Ascending aorta (tissue), 2 donors: ENCODE results near the gene MBD3. TPM values are rescaled to one million over a fixed set of nuclear protein-coding genes. Genes with fewer than 3 reads are reported as not detected.

Source experiments
- DNase-seq, 2 donors: peaks; one replicate each; pipeline ENCODE4 v3.0.0-alpha.2; 2019; ENCODE audit warnings: low spot score in 2 of 2
- H3K27ac ChIP-seq, 2 donors: fragments of 200-600 bp; sonication (generic); one replicate each; pipeline ENCODE4 v1.5.1; 2016 to 2017; ENCODE audit warnings: mild to moderate bottlenecking in 1 of 2
- H3K27me3 ChIP-seq: fragments of 200-600 bp; sonication (generic); one replicate; pipeline ENCODE4 v1.5.1; 2017
- H3K36me3 ChIP-seq, 2 donors: fragments of 200-600 bp; sonication (generic); one replicate each; pipeline ENCODE4 v1.5.1; 2016
- H3K4me1 ChIP-seq, 2 donors: fragments of 200-600 bp; sonication (generic); one replicate each; pipeline ENCODE4 v1.5.1; 2016 to 2017; ENCODE audit warnings: mild to moderate bottlenecking in 1 of 2
- H3K4me3 ChIP-seq, 2 donors: fragments of 200-600 bp; sonication (generic); one replicate each; pipeline ENCODE4 v1.5.1; 2016 to 2017; ENCODE audit warnings: mild to moderate bottlenecking in 1 of 2
- H3K9me3 ChIP-seq, 2 donors: fragments of 200-600 bp; sonication (generic); one replicate each; pipeline ENCODE4 v1.5.1; 2016
- intact Hi-C: fragments of 100-400 bp; cut with DNase I; formaldehyde crosslinking; loops from one replicate; pipeline ENCODE4 v1.15.1; 2023
- total RNA-seq: library from RNA; depleted of rRNA; stranded (reverse); fragments of >200 nt; gene quantifications from one replicate; pipeline ENCODE4 v1.1.0, GENCODE V29; 2016
- TF ChIP-seq, protein P1 (sequence below), 3 experiments: fragments of 200-600 bp in 2 of 3; fragments of 450-650 bp in 1 of 3; sonication (generic) in 2 of 3; IDR thresholded peaks; one replicate each; pipeline ENCODE4 v1.5.1; 2016 to 2019; ENCODE audit warnings: antibody characterized with exemption in 3 of 3, mild to moderate bottlenecking in 1 of 3, moderate library complexity in 1 of 3

The MBD3 gene
- total RNA-seq, 1 donor from 2014 or later: 143 TPM

DNA sequence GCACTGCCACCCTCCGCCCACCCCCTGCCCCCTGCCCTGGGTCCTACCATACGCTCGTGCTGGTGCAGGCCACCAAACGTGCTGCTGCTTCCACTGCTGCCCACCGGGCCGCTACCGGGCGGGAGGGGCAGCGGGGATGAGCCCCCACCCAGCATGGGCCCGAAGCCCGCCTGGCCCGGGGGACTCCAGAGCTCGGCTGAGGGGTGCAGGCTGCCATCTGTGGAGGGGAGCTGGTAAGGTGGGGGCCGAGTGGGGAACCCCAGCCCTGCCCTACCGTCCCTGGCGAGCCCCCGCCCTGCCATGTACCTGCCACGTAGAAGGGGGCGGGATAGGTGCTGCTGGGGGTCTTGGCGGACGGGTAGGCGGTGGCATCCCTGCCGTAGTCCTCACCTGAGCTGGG, 29.3 kb upstream of the MBD3 start:
- DNase-seq: no peak
- Histone ChIP-seq H3K4me1 (no peaks in the 10 kb centered on the region), H3K27ac (no peak overlapping the region), H3K27me3 (no peaks in the 10 kb centered on the region), H3K4me3 (no peak overlapping the region), H3K36me3 (peaks cover 32 to 60% of the 10 kb centered on the region in 2 donors), H3K9me3 (no peaks in the 10 kb centered on the region)
- intact Hi-C loops: no loop called here
- TF ChIP-seq, protein P1, sequence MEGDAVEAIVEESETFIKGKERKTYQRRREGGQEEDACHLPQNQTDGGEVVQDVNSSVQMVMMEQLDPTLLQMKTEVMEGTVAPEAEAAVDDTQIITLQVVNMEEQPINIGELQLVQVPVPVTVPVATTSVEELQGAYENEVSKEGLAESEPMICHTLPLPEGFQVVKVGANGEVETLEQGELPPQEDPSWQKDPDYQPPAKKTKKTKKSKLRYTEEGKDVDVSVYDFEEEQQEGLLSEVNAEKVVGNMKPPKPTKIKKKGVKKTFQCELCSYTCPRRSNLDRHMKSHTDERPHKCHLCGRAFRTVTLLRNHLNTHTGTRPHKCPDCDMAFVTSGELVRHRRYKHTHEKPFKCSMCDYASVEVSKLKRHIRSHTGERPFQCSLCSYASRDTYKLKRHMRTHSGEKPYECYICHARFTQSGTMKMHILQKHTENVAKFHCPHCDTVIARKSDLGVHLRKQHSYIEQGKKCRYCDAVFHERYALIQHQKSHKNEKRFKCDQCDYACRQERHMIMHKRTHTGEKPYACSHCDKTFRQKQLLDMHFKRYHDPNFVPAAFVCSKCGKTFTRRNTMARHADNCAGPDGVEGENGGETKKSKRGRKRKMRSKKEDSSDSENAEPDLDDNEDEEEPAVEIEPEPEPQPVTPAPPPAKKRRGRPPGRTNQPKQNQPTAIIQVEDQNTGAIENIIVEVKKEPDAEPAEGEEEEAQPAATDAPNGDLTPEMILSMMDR (IDR thresholded peaks at IDR 0.05): no peak

DNA sequence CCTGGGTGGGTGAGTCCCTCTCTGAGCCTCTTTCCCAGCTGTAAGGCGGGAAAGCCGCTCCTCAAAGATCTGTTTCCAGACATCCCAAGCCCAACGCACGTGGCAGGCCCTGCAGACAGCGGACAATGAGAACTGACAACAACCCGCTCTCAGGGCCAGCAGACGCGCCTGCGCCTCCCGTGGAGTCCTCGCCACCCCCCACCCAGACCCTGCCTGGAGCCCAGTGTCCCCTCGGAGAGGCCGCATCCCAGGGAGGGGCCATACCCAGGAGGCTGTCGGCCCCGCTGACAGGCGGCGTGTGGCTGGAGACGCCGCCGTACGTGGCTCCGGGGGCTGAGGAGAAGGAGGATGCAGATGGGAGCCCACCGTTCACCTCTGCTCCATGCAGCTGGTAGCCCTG, 28.9 kb upstream of the MBD3 start:
- TF ChIP-seq, protein P1 (IDR thresholded peaks at IDR 0.05): no peak
- DNase-seq: no peak
- intact Hi-C loops: no loop called here
- no peaks in the 10 kb centered on the region for H3K4me1 ChIP-seq
- H3K27ac ChIP-seq: no peak overlapping the region
- no peak overlapping the region for H3K4me3 ChIP-seq
- no peaks in the 10 kb centered on the region for H3K27me3 ChIP-seq
- no peaks in the 10 kb centered on the region for H3K9me3 ChIP-seq
- peaks cover 32 to 61% of the 10 kb centered on the region in 2 donors for H3K36me3 ChIP-seq

DNA sequence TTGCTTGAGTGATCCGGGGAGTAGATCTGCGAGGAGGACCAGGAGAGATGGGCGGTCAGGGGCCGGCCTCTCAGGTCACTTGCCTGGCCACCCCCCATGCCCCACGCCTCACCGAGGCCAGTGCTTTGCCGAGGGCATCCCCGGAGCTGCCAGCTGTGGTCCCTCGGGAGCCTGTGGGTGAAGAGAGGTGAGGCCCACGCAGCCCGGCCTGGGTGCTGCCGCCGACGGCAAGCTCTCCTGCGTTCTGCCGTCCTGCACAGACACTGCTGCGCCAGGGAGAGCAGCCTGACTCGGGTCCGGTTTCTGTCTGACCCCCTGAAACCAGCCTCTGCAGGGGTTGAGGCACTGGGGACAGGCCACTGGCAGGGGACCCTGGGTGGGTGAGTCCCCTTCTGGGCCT, 28.4 kb upstream of the MBD3 start:
- no peak overlapping the region for H3K4me3 ChIP-seq
- H3K4me1 ChIP-seq: no peaks in the 10 kb centered on the region
- no peak for DNase-seq
- H3K27ac ChIP-seq: no peak overlapping the region
- H3K27me3 ChIP-seq: no peaks in the 10 kb centered on the region
- peaks cover 32 to 63% of the 10 kb centered on the region in 2 donors for H3K36me3 ChIP-seq
- TF ChIP-seq, protein P1 (IDR thresholded peaks at IDR 0.05): no peak
- H3K9me3 ChIP-seq: no peaks in the 10 kb centered on the region
- intact Hi-C loops: no loop called here

DNA sequence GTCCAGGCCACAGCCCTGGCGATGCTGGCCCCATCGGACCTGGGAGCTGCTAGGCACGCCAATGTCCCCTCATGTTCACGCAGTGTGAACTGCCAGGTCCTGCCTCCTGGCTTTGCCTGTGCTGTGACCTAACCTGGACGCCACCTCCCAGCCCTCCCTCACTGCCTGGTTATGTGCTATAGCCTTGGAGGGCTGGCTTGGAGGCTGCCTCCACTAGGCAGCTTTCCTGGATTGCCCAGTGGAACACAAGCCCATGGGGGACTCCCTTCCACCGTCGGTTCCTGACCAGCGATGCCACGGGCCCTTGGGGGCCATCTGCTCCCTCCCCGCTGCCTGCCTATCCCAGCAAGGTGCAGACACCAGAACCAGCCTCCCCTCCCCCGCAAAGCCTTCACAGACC, 27.8 kb upstream of the MBD3 start:
- H3K4me3 ChIP-seq: no peak overlapping the region
- DNase-seq: no peak
- peaks cover 31 to 63% of the 10 kb centered on the region in 2 donors for H3K36me3 ChIP-seq
- intact Hi-C loops: no loop called here
- TF ChIP-seq, protein P1 (IDR thresholded peaks at IDR 0.05): no peak
- H3K27me3 ChIP-seq: no peaks in the 10 kb centered on the region
- no peaks in the 10 kb centered on the region for H3K9me3 ChIP-seq
- H3K4me1 ChIP-seq: no peaks in the 10 kb centered on the region
- H3K27ac ChIP-seq: no peak overlapping the region

DNA sequence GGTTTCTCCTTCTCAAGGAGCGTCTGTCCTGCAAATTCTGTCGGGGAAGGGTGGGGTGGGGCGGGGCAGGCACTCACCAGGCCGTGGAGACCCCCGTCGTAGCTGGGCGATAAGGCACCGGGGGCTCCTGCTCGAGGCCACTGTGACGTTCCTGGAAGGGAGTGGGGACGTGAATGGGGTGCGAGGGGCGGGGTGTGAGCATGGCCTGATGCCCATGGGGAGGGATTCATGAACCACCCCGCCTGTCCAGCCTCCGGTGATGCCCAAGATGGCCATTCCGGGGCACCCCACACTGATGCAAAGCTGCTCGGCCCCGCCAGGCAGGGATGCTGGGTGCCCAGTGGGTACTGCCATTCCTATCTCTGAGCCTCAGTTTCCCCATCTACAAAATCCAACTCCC, 27.0 kb upstream of the MBD3 start:
- intact Hi-C loops: no loop called here
- no peaks in the 10 kb centered on the region for H3K27me3 ChIP-seq
- TF ChIP-seq, protein P1 (IDR thresholded peaks at IDR 0.05): no peak
- no peaks in the 10 kb centered on the region for H3K4me1 ChIP-seq
- no peak for DNase-seq
- no peak overlapping the region for H3K4me3 ChIP-seq
- H3K36me3 ChIP-seq: peaks cover 38 to 64% of the 10 kb centered on the region in 2 donors
- no peaks in the 10 kb centered on the region for H3K9me3 ChIP-seq
- H3K27ac ChIP-seq: no peak overlapping the region

DNA sequence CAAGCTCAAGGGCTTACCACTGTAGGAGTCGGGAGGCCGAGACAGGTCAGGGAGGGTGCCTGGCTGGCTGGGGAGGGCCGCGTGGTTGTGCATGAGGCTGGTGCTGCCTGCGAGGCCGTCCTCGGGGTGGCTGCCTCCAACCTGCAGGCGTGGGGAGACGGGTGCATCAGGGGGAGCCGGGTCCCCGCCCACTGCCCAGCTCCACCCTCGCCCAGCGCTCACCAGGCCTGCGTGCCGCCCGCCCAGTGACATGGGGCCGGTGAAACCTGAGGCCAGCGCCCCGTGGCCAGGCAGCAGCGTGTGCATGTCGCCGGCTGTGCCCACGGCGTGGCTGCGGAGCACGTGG, 26.4 kb upstream of the MBD3 start:
- H3K27me3 ChIP-seq: no peaks in the 10 kb centered on the region
- H3K36me3 ChIP-seq: peaks cover 42 to 67% of the 10 kb centered on the region in 2 donors
- DNase-seq: no peak
- no peak overlapping the region for H3K4me3 ChIP-seq
- TF ChIP-seq, protein P1 (IDR thresholded peaks at IDR 0.05): no peak
- H3K4me1 ChIP-seq: no peaks in the 10 kb centered on the region
- no peaks in the 10 kb centered on the region for H3K9me3 ChIP-seq
- no peak overlapping the region for H3K27ac ChIP-seq
- intact Hi-C loops: no loop called here
